ENCODE data around the gene KCNJ12.

Gene KCNJ12

DNA sequence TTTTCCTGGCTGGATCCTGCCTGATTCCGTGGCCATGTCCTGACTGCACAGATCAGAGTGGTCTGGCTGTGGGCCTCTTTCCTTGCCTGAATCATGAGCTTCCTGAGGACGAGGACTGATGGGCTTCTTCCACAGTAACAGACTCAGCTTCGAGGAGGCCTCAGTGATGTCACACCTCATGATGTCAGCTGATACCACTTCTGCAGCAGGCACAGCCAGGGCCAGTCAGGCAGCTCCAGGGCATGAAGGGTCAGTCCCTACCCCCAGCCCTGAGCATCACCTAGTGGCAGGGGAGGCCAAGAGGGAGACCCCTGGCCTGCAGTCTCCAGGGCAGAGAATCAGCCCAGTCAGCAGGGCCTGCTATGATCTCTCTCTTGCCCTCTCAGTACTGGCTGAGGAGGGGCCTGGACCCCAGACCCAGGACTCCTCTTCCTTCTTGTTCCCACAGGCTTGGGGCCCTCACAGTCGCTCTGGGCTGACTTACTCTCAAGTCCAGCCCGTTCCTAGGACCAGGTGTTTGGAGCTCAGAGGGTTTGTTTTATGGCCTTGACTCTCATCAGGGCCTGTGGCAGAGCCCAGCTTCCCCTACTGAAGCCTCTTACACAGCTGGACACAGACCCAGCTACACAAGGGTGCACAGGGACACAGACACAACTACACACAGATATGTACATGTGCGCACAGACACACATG, 26.7 kb upstream of the KCNJ12 start:
- peak; percentile 5 for DNase-seq

DNA sequence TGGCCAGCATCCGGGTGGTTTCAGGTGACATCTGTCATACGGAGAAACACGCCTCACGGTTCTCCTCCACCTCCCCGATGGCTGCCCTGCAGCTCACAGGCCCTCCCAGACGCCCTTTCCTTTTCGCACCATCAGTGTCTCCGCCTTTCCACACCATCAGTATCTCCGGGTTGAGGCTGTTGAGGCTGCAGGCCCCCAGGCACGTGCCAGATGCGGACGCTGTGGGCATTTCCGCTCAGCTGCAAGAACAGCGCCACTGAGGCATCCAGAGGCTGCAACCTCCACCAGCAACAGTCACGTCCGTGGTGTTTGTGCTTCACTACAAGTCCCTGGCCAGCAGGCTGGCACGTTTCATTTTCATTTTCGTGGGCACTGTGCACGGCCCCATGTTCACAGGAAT, 25.7 kb upstream of the KCNJ12 start:
- peak; percentile 4 for DNase-seq

DNA sequence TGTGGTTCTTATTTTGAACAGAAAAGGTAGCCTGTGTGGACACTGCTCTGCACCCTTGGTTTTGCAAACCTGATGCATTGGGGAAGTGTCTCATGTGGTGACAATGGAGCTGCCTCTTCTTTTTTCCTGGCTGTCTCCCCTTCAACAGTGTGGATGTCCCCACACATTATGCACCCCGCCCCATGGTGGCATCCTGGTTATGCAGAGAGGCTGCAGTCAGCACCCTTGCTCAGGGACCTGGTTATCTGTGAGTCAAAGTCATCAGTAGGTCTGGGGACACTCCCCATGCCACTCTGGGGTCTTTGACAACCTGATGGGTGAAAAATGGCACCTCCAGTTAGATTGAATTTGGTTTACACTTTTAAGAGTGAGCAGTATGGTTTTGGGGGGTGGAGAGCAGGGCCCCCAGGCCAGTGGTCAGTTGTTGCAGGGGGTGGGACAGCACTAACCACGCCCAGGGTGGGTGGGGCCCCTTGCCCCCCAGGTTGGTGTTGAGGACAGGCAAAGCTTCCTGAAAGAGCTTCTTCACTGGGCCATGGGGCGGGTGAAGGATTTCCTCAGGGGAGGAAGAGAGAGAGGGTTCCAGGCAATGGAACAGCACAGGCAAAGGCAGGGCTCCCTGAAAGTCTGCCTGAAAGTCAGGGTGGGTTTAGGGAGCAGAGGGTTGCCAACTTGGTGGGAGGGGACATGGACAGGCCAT, 24.6 kb upstream of the KCNJ12 start:
- DNase-seq, result no peak

DNA sequence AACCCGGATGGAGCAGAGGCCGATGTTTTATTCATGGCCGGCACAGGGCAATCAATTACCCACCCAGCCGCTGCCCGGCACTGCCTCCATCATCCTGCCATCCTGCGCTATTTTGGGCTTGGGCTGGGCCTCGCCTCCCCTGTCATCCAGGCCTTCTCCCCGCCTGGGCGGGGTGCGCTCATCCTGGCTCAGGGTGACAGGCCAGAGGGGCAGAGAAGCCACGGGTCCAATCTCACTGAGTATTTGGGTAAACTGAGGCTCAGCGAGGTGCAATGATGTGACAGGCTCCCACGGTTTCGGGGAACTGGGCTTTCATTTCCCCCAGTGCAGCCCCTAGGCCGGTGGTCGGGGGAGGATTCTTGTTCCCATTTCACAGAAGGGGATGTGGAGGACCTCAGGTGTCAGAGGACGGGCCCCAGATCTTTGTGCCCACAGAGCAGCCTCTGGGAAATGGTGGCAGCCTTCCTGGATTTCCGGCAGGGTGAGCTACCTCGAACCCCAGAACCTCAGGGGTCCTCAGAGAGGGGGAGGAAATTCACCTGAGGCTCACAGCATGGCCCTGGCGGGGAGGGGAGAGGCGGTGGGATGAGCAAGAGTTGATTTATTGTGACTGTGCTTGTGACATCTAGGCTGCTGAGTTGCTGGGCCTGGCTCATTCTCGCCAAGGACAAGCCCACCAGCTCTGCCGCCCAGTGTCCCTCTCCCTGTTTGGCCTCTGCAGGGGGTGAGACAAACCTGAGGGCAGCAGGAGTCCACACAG, 23.8 kb upstream of the KCNJ12 start:
- no peak for DNase-seq

DNA sequence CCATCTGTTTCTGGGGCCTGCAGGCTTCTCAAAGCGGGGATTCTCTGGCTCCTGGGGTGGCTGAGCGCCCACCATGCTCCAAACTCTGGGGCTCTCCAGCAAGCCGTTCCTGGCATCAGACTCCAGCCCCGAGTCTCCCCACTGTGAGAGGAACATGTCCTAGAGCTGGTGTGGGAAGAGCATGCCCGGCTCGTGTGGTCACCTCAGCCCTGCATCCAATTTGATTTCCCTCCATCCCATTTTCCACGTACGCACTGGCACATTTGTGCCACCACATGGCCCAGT, 23.2 kb upstream of the KCNJ12 start:
- DNase-seq, result no peak

DNA sequence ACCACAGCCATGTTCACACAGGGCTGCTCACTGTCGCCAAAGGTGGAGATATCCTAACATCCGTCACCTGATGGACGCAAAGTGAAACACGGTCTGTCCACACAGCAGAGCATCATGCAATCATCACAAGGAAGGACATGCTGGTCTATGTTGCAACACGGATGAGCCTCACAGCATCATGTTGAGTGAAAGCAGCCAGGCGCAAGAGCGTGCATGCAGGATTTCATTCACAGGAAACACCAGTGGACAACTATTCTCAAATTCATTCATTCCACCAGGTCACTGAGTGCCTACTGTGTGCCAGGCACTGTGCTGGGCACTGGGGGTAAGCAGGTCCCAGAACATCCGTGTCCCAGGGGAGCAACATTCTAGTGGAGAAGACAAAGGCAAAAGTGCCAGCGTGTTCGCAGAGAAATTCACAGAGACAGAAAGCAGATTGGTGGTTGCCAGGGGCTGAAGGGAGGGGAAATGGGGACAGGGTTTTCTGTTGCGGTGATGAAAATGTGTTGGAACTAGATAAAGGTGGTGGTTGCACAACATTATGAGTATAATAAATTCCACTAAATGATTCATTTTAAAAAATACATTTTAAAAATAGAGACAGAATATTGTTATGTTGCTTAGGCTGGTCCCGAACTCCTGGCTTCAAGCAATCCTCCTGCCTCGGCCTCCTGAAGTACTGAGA, 22.7 kb upstream of the KCNJ12 start:
- DNase-seq, result no peak

DNA sequence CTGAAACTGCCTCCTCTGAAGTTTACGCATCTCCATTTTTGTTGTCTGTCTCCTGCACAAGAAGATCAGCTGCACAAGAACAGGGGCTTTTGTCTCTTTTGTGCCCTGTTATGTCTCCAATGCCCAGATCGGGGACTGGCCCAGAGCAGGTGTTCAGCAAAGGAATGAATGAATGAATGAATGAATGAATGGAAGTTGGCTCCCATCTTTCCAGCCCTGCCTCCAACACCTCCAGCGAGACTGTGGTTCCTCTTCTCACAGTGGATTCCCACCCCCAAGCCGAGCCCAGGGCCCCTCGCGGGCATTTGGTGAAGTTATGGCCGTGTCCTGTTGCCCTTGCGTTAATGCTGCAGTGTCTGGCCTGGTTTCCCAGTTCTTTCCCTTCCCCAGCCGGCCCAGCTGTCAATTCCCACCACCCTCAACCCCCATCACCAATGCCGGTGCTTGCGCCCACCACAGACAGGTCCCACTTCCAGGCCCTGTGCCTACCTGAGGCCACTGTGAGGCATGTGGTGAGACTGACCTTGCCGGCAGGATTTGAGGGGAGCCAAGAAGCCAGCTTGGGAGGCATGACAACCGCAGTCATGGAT, 21.3 kb upstream of the KCNJ12 start:
- DNase-seq, result no peak

DNA sequence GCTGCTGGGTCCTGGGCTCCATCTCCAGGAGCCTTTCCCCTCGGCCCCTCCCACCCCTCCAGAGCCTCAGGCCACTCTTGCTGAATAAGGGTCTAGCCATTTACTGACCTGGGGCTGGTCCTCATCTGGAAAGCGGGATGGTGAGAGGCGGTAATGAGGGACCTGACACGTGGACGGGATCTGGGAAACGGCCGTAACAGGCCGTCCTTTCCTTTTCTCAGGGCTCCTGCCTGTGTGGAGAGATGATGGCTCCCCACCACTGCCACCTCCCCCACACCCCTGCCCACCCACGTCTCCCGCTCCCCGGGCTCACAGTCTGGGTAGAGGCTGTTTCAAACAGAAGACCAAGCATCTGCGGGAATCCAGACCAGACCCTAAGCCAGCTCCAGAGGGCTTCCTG, 20.6 kb upstream of the KCNJ12 start:
- DNase-seq, result no peak

DNA sequence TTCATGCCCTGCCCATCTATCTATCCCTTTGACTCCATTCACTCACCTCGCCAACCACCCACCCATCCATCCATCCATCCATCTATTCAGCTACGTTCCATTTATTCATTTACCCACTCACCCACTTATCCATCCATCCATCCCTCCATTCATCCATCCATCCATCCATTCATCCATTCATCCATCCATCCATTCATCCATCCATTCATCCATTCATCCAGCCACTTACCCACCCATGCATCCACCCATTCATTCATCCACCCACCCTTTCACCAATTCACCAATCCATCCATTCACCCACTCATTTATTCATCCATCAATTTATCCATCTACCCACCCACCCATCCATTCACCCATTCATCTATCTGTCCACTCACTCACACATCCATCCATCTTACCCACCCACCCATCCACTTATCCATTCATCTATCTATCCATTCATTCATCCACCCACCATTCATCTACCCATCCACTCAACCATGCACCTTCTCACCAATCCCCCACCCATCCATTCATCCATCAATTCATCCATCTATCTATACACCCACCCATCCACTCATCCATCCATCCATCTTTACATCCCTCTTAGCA, 19.5 kb upstream of the KCNJ12 start:
- no peak for DNase-seq

DNA sequence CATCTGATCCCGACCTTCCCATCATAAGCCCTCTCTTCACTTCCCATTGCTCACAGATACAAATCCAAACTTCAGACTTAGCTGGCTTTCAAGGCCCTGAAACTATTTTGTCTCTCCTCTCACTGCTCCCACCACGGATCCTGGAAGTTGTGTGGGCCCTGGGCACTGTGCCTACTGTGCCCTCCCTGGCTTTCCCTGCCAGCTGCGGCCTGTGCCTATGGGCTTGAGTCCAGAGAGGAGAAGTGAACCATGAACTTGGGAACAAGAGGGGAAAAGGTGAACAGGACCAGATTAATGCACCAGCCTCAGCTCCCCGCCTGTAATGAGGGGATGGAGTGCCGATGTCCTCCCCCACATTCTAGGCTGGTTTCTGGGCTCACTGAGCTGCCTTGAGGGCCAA, 18.9 kb upstream of the KCNJ12 start:
- no peak for DNase-seq

DNA sequence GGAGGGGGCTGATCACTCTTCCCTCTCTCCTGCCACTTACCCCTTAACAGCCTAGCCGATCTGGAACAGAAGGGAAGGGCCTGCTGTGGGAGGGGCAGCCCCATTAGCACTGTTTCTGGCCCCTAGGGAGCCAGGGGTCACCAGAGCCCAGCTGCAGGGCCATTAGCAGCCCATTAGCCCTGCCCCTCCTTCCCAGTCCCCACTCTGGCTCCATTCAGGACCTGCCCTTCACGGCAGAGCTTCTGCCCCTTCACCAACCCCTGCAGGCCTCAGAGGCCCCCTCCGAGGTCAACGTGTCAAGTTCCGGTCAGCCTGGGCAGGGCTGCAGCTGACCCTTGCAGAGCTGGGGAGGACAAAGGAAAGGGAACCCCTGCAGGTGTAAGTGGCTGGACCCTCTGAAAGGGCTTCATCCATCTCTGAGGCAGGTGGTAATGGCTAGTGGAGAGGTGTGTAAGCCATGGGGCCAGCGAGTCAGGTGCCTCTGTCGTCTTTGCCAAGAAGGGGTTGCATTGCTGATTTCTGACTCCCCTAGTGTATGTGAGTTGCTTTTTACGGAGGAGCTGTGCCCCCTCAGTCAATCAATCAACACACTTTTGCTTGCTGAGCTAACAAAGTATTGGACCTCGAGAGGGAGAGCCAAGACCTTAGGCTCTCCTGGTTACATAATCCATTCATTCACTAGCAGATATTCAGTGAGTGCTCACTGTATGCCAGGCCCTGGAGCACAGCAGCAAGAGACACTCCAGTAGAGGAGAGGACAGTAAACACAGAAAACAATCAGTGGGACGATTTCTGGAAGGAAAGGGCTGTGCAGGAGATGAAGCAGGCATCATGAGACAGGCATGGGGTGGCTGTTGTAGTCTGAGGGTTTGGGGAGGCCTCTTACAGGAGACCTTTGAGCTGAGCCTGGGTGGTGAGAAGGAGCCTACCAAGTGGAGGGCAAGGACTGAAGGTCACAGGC, 18.2 kb upstream of the KCNJ12 start:
- no peak for DNase-seq

DNA sequence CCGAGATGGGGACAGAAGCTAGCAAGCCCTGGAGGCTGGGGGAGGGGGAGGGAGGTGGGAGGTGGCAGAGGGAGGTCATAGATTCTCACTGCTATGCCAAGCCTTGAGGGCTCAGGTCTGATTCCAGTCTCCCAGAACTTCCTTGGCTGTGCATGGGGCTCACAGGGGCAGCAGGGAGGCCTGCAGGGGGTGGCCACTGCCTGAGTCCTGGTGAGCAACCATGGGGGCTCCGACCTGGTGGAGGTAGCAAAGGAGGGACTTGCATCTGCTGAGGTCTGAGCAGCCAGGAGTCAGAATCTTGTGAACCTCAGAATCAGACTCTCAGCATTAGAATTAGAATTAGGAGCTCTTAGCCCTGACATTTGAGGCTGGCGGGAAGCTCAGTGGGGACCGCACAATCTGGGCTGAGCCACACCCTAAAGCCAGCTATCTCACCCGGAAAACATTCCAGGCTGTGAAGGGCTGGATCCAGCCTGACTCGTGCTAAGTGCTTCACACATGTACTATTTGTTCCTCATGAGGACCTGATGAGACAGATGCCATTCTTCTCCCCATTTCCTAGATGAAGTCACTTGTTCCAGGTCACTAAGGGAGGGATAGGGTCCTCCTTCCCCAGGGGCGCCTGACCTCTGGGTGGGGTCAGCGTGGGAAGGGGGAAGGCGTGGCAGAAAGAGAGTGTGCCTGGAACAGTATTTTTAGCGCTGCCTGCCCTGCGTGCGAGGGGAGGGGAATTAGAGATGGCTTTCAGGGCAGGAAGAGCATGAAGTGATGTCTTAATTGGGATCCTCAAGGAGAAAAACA, 17.3 kb upstream of the KCNJ12 start:
- no peak for DNase-seq

DNA sequence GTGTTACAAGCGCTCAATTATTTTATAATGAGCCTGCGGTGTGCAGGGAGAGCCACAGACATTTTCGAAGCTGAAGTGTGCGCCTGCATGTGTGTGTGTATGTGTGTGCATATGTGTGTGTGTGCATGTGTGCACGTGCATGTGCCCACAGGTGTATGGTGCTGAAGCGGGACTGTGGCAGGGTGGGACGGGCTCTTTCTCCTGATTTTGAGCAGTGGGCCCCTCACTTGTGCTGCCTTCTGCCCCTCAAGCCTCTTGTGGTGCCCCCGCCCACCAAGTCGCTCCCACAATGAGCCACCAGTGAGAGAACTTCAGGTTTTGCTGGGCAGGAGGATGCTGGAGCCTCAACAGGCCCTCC, 16.7 kb upstream of the KCNJ12 start:
- no peak for DNase-seq

DNA sequence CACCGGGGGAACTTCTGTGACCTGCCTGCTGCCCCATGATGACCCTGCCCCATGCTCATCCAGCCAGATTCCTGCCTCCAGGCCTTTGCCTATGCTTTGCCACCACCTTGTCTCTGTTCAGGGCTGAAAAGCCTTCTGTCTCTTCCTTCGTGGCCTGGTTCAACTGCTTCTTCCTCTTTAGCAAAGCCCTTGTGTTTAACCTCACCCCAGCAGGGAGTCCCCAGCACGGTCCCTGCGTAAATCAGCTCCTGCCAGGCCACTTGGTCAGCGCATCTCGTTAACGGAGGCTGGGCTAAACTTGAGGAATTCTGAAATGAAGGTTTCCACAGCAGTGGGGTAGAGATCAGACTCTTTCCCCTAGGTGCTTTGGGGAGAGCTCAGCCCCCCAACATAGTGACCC, 16.1 kb upstream of the KCNJ12 start:
- no peak for DNase-seq

DNA sequence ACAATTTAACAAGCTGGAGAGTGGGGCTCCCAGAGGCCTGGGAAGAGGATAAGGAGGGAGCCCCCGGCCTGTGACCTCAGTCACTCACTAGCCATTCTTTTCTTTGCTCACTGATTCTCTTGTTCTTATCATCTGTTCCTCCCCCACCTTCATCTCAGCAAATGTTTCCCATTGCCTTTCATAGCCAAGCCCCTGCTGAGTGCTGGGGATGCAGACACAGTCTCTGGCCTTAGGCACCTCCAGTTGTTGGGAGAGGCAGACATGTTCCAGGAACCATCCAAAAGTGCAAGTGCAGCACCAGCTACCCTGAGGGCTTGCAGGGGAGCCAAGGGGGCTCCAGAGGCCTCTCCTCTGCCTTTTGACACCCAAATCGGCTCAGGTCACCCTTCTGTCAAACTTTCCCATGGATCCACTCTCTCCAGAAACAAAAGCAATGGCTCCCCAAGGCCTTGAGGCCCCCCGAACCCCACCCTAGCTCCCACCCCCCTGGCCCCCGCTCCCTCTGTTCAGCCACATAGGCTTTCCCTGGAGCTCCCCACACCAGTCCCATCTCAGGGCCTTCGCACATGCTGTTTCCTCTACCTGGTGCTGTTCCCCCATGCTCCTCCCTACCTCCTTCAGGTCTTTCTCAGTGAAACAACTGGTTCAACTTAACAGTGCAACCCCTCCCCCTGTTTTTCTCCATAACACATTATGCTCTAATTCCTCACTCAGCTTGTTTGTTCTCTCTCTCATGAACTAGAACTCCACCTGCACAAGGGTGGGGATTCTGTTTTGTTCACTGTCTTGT, 14.9 kb upstream of the KCNJ12 start:
- DNase-seq, result no peak

DNA sequence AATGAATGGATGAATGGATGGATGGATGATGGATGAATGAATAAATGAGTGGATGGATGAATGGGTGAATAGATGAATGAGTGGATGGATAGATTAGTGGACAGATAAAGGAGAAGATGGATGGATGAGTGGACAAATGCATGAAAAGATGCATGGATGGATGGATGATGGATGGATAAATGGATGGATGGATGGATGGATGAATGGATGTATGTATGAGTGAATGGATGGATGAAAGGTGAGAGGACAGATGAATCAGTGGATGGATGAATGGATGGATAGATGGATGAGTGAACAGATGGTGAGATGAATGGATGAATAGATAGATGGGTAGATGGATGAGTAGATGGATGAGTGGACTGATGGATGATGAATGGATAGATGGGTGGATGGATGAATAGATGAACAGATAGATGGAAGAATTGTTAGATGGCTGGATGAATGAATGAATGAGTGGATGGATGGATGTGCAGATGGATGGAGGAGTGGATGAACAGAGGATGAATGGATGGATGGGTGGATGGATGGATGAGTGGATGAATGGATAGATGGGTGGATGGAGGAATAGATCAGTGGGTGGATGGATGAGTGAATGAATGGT, 13.7 kb upstream of the KCNJ12 start:
- DNase-seq, result no peak

DNA sequence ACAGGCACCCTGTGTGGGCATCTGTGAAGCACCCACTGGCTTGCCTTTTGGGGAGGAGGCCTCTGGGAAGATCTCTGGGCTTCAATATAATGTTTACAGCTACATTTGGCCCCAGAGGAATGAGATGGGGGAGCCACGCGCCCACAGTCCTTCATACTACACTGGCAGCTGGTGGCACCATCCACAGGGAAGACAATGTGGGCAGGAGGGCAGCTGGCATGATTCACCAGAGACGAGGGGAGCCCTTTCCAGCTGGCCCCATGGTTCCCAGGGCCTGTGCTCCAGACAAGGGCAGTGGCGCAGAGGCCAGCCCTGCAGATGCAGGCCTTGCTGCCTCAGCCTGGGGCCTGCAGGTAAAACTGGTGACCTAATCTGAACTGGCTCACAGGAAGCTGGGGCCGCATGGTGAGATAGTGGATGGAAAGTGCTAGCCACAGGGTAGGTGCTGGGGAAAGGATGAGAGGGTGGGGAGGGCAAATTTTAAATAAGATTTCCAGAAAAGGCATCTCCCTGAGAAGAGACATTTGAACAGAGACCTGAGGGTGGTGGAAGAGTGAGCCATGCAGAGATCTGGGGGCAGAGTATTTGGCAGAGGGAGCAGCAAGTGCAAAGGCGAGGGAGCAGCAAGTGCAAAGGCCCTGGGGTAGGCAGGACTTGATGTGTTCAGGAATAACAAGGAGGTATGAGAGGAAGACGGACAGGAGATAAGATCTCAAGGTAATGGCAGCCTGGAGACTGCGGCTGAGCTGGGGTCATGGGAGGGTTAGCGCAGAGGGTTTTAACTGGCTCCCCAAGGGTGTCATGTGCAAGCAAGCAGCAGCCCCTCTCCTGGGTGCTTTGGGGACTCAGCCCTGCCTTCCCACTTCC, 12.1 kb upstream of the KCNJ12 start:
- DNase-seq, result no peak

DNA sequence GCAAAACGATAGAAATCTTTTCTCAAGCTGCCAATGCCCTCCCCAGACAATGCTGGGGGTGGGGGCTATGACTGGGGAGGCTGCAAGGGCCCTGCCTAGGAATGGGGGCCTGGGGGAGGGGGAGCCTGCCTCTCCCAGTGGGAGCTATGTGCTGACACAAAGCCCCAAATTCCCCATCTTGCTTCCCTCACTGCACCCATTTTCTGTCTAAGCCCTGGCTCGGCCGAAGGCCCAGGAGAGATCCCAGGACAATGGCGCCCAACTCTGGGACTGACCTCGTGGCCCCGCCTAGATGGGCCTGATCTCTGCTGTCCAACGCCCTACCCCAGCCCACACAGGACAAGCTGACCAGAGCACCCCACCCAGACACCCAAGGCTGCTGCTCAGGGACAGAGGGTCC, 11.1 kb upstream of the KCNJ12 start:
- no peak for DNase-seq
